ENCODE results near the gene HYKK. TPM values are rescaled to one million over a fixed set of nuclear protein-coding genes. Genes with fewer than 3 reads are reported as not detected.

Gene HYKK
- total RNA-seq, 4 donors from 2014 or later = 8.0 to 31.9 (median 10.2) TPM

- WGBS, 2 donors = 86 to 91% methylated on average over 5 of the region's 5 CpGs
- no peaks in the 10 kb centered on the region for H3K27me3 ChIP-seq
- H3K36me3 ChIP-seq = peaks cover 0 to 32% (median 4%) of the 10 kb centered on the region in 3 donors
- no peak overlapping the region for H3K27ac ChIP-seq
- H3K4me3 ChIP-seq = no peak overlapping the region
- no peaks in the 10 kb centered on the region for H3K4me1 ChIP-seq
- no peak for DNase-seq (ENCODE audit: low spot score in 2 of 2)
- H3K9me3 ChIP-seq = no peaks in the 10 kb centered on the region
- TF ChIP-seq, protein P1, sequence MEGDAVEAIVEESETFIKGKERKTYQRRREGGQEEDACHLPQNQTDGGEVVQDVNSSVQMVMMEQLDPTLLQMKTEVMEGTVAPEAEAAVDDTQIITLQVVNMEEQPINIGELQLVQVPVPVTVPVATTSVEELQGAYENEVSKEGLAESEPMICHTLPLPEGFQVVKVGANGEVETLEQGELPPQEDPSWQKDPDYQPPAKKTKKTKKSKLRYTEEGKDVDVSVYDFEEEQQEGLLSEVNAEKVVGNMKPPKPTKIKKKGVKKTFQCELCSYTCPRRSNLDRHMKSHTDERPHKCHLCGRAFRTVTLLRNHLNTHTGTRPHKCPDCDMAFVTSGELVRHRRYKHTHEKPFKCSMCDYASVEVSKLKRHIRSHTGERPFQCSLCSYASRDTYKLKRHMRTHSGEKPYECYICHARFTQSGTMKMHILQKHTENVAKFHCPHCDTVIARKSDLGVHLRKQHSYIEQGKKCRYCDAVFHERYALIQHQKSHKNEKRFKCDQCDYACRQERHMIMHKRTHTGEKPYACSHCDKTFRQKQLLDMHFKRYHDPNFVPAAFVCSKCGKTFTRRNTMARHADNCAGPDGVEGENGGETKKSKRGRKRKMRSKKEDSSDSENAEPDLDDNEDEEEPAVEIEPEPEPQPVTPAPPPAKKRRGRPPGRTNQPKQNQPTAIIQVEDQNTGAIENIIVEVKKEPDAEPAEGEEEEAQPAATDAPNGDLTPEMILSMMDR (IDR thresholded peaks at IDR 0.05) = no peak
- no peak for TF ChIP-seq EP300 (IDR thresholded peaks at IDR 0.05)
- no peak for TF ChIP-seq POLR2A (IDR thresholded peaks at IDR 0.05)
Measured at GRCh38 chr15:78524230-78524629, 16.9 kb downstream of the HYKK start.

- H3K4me3 ChIP-seq = no peak overlapping the region
- DNase-seq (ENCODE audit: low spot score in 2 of 2) = no peak
- H3K9me3 ChIP-seq = no peaks in the 10 kb centered on the region
- WGBS, 2 donors = 89 to 90% methylated on average over 5 of the region's 5 CpGs
- H3K27me3 ChIP-seq = no peaks in the 10 kb centered on the region
- H3K27ac ChIP-seq = no peak overlapping the region
- TF ChIP-seq EP300 (IDR thresholded peaks at IDR 0.05) (no peak), POLR2A (IDR thresholded peaks at IDR 0.05) (no peak)
- TF ChIP-seq, protein P1 (IDR thresholded peaks at IDR 0.05) = no peak
- peaks cover 0 to 29% (median 4%) of the 10 kb centered on the region in 3 donors for H3K36me3 ChIP-seq
- H3K4me1 ChIP-seq = no peaks in the 10 kb centered on the region
Measured at GRCh38 chr15:78527325-78527724, 19.9 kb downstream of the HYKK start.

GRCh38 chr15:78533331-78533730, 26.0 kb downstream of the HYKK start:
- Histone ChIP-seq H3K4me1 (peaks cover 0 to 6% (median 0%) of the 10 kb centered on the region in 4 donors), H3K27me3 (no peaks in the 10 kb centered on the region), H3K9me3 (no peaks in the 10 kb centered on the region), H3K36me3 (peaks cover 0 to 12% (median 0%) of the 10 kb centered on the region in 3 donors), H3K4me3 (no peak overlapping the region), H3K27ac (peak overlapping the region in 2 of 4 donors; percentile 33 to 42)
- TF ChIP-seq EP300 (IDR thresholded peaks at IDR 0.05) (no peak), POLR2A (IDR thresholded peaks at IDR 0.05) (no peak)
- TF ChIP-seq, protein P1 (IDR thresholded peaks at IDR 0.05) = no peak
- 39 to 40% methylated on average over 2 of the region's 2 CpGs for WGBS, 2 donors
- DNase-seq (ENCODE audit: low spot score in 2 of 2) = no peak

- WGBS, 2 donors = 88 to 92% methylated on average over 1 of the region's 1 CpG
- H3K4me3 ChIP-seq = no peak overlapping the region
- H3K36me3 ChIP-seq = no peaks in the 10 kb centered on the region
- DNase-seq (ENCODE audit: low spot score in 2 of 2) = no peak
- no peak overlapping the region for H3K27ac ChIP-seq
- H3K27me3 ChIP-seq = no peaks in the 10 kb centered on the region
- H3K9me3 ChIP-seq = no peaks in the 10 kb centered on the region
- H3K4me1 ChIP-seq = peaks cover 0 to 15% (median 1%) of the 10 kb centered on the region in 4 donors
- no peak for TF ChIP-seq EP300 (IDR thresholded peaks at IDR 0.05)
Measured at GRCh38 chr15:78536134-78536533, 28.8 kb downstream of the HYKK start.

DNA sequence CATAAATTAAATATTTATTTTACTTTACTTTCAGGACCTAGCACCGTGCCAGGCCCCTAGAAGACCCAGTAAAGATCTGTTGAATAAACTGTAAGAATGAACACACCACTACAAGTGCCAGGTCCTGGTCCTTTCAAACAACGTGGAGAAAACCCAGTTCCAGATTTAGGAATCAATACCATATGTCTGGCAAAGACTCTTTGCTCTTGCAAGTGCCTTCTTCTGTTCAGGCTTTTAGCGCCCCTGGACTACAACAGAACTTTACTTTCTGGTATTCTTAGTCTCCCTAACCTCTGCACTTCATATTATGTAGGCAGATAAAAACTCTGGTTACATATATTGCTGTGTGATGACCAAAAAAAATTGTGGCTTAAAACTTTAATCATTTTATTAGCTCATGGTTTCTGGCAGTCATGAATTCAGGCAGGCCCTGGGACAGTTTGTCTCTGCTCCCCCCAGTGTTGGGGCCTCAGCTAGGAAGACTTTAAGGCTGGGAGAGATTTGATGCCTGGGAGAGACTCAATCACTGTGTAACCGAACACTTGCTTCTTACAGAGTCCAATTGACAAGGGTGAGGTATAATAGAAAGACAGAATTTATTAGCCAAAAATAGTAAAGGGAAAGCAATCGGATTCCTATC, 30.0 kb downstream of the HYKK start:
- Histone ChIP-seq H3K4me3 (no peak overlapping the region), H3K36me3 (peaks cover 0 to 4% (median 0%) of the 10 kb centered on the region in 3 donors), H3K4me1 (peaks cover 0 to 27% (median 11%) of the 10 kb centered on the region in 4 donors), H3K9me3 (no peaks in the 10 kb centered on the region), H3K27me3 (no peaks in the 10 kb centered on the region), H3K27ac (no peak overlapping the region)
- TF ChIP-seq EP300 (IDR thresholded peaks at IDR 0.05) (no peak), POLR2A (IDR thresholded peaks at IDR 0.05) (no peak)
- TF ChIP-seq, protein P1 (IDR thresholded peaks at IDR 0.05) = no peak
- WGBS, 2 donors = 67 to 77% methylated on average over 5 of the region's 5 CpGs
- DNase-seq (ENCODE audit: low spot score in 2 of 2) = no peak
